ENCODE measurements around the gene WNT4.

WNT4 gene

DNA sequence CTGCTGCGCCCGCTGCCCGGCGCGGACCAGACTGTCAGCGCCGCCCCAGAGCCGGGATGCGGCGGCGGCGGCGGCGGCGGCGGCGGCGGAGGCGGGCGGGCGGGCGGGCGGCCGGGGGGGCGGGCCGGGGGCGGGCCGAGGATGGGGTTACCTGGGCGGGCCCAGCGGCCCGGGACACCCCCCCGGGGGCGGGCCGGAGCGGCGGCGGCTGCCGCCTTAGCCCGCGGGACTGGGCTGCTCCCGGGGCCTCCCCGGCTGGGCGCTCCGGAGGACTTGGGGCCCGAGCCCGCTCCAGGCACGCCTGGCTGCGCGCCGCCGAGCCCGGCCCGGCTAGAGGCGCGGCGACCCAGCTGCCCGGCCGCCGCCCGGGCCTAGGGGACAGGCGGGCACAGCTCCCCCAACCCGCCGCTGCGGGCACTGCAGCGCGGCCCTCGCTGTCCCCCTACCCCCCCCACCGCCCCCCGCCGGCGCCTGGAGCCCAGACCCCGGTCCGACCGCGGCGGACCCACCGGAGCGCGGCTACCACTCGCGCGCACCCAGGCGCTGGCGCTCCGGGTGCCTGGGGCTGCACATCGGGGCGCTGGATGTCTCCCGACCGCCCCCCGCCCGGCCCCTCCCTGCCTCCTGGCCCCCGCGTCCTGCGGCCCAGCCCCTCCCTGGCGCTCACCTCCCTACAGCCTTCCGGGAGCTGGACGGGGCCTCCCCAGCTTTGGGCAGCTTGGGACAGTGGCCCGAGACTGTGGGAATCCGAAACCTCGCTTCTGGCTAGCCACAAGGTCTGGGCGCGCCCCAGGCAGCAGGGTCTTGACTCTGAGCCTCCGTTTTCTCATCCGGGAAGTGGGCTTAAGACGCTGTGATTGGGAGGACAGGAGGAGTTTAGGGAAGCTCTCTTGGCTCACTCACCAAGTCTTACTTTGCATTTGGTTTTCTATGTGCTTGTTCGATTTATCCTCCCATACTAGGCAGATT, at the start of gene WNT4:
Gene WNT4, minus strand, starts transcription at position 33 of the 969 bp plus-strand sequence. CDS start 175 bp downstream, outside the sequence.
- DNase-seq: peak; percentile 56
- H3K4me1 Mint-ChIP-seq (ENCODE audit: low read depth): peaks cover 5% of the 10 kb centered on the region
- peaks cover 69% of the 10 kb centered on the region for H3K27me3 Mint-ChIP-seq
- H3K36me3 Mint-ChIP-seq (ENCODE audit: low read depth): no peaks in the 10 kb centered on the region
- H3K4me3 Mint-ChIP-seq: peak within 1 kb of the TSS; percentile 69
- no peaks in the 10 kb centered on the region for H3K9me3 Mint-ChIP-seq
- H3K27ac Mint-ChIP-seq: no peak within 1 kb of the TSS

DNA sequence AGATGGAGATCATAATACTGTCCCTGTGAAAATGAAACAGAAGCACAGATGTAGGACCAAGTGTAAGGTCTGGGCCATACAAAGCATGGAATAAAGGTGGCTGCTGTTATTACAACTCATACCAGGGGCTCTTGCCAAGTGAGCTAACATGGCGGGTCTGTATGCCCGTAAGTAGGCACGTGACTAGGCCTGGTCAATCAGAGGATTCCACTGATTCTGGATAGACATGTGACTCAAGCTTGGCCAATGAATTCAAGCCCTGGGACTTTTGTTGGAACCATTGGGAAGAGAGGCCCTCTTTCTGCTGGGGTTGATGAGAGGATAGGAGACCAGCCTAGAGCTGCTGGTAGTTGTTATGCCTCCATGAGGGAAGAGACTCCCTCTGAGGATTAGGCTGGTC, 47.8 kb upstream of the WNT4 start:
- DNase-seq: no peak
- H3K27me3 Mint-ChIP-seq: peaks cover 13% of the 10 kb centered on the region
- no peak overlapping the region for H3K27ac Mint-ChIP-seq
- H3K9me3 Mint-ChIP-seq: no peaks in the 10 kb centered on the region
- H3K36me3 Mint-ChIP-seq (ENCODE audit: low read depth): no peaks in the 10 kb centered on the region
- no peaks in the 10 kb centered on the region for H3K4me1 Mint-ChIP-seq (ENCODE audit: low read depth)
- no peak overlapping the region for H3K4me3 Mint-ChIP-seq

DNA sequence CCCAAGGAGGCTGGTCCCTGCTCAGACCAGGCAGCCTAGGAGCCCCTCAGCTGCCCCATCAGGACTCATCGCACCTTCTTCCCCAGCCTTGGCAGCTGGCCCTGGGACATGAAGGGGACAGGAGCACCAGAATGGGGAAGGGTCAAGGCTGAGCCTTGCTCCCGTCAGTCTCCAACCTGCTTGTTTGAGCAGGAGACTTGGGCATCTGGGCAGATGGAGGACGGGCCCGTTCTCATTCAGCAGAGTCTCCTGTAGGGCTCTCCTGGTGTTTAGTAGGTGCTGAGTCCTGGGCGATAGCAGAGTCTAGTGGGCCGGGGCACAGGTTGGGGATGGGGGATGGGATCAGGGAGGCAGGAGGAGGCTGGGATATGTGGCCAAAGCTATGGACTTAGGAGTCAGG, 47.4 kb upstream of the WNT4 start:
- Mint-ChIP-seq H3K27ac (no peak overlapping the region), H3K27me3 (peaks cover 17% of the 10 kb centered on the region), H3K36me3 (ENCODE audit: low read depth) (no peaks in the 10 kb centered on the region), H3K4me3 (no peak overlapping the region), H3K4me1 (ENCODE audit: low read depth) (no peaks in the 10 kb centered on the region), H3K9me3 (no peaks in the 10 kb centered on the region)
- DNase-seq: no peak

DNA sequence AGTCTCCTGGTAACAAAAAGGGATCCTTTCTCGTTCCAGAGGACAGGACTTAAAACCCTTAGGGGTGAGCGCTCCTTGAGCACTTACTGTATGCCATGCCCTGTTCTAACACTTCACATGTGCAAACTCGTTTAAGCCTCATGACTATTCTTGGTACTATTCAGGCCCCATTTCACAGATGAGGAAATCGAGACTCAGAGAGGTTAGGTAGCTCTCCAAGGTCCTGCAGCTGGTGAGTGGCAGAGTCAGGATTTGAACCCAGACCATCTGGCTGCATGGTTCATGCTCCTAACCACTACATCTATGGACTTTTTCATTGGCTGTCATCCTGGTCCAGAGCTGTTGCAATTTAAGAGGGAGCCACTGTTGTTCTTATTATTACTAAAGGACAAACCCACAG, 46.7 kb upstream of the WNT4 start:
- Mint-ChIP-seq H3K4me3 (no peak overlapping the region), H3K9me3 (no peaks in the 10 kb centered on the region), H3K36me3 (ENCODE audit: low read depth) (no peaks in the 10 kb centered on the region), H3K27me3 (peaks cover 20% of the 10 kb centered on the region), H3K4me1 (ENCODE audit: low read depth) (no peaks in the 10 kb centered on the region), H3K27ac (no peak overlapping the region)
- DNase-seq: no peak

DNA sequence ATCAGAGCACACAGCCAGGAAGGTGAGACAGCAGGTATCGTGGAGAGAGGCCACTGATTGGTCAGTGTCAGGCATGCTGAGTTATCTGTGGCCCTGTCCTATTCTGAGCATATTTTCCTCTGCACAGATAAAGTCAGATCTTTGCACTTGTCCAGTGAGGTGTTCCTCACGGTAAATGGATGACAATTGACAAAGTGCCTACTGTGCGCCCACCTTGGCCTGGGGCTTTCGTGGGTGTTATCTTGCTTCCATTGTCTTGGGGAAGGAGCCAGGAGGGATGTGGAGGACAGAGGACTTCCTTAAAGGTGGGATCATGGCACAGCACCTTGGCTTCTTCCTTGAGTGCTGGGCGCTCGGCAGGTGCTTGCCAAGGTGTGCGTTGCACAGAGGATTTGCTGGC, 46.0 kb upstream of the WNT4 start:
- no peak overlapping the region for H3K4me3 Mint-ChIP-seq
- no peak for DNase-seq
- H3K36me3 Mint-ChIP-seq (ENCODE audit: low read depth): no peaks in the 10 kb centered on the region
- no peaks in the 10 kb centered on the region for H3K9me3 Mint-ChIP-seq
- H3K27me3 Mint-ChIP-seq: peaks cover 25% of the 10 kb centered on the region
- no peak overlapping the region for H3K27ac Mint-ChIP-seq
- H3K4me1 Mint-ChIP-seq (ENCODE audit: low read depth): no peaks in the 10 kb centered on the region

DNA sequence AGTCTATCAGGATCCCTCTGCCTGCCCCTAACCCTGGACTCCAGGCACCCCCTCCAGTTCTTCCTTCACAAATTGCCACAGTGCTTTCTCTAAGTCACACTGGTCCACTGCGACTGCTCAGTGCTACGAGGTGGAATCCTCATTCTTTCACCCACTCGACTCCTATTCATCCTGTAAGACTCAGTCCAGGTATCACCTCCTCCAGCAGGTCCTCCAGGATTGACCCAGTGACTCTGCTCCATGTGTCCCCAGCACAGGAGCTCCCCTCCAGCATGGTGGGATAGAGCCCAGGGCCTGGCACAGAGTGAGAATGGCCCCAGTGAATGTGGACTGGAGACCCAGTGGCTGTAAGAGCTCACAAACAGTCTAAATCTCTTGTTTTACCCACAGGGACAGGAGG, 45.5 kb upstream of the WNT4 start:
- Mint-ChIP-seq H3K4me3 (no peak overlapping the region), H3K27me3 (peaks cover 28% of the 10 kb centered on the region), H3K27ac (no peak overlapping the region), H3K4me1 (ENCODE audit: low read depth) (no peaks in the 10 kb centered on the region), H3K36me3 (ENCODE audit: low read depth) (no peaks in the 10 kb centered on the region), H3K9me3 (no peaks in the 10 kb centered on the region)
- no peak for DNase-seq

DNA sequence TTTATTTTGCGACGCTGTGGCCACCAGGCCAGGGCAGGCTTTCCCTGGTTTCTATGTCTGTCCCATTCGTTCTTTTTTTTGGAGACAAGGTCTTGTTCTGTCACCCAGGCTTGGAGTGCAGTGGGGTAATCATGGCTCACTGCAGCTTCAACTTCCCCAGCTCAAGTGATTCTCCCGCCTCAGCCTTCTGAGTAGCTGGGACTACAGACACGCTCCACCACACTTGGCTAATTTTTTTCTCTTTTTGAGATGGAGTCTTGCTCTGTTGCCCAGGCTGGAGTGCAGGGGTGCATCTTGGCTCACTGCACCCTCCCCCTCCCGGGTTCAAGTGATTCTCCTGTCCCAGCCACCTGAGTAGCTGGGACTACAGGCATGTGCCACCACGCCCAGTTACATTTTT, 43.4 kb upstream of the WNT4 start:
- Mint-ChIP-seq H3K4me3 (no peak overlapping the region), H3K27ac (no peak overlapping the region), H3K36me3 (ENCODE audit: low read depth) (no peaks in the 10 kb centered on the region), H3K9me3 (no peaks in the 10 kb centered on the region), H3K27me3 (peaks cover 41% of the 10 kb centered on the region), H3K4me1 (ENCODE audit: low read depth) (no peaks in the 10 kb centered on the region)
- DNase-seq: no peak

DNA sequence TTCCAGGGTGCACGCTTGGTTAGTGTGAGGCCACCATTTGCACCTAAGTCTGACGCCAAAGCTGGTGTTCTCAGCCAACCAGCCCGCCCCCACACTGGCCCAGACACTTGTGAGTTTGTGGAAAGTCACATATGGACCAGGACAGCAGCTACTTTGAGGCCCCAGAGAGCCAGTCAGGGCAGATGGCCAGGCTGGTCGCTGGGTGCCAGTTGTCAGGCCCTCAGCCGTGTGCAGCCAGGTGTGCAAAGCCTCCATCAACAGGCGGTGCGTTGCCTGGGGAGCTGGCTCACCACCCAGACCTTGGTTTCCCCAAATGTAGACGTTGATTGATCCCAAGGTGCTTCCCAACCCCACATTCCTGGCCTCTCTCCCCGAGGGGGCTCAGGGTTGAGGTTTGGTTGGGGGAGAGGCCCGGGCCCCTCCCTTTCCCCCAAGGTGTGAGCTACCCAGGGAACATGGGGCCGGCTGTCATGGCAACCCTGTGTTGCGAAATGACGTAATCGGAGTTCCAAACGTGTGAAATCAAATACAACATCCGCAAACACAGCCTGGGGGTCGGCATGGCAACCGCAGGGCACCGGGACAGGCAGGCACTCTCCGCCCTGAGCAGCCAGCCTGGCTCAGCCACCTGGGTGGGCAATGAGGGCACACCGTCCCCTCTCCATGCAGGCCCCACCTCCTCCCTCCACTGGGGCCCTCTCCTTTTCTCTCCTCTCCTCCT, 42.2 kb upstream of the WNT4 start:
- Mint-ChIP-seq H3K4me3 (no peak overlapping the region), H3K27ac (no peak overlapping the region), H3K36me3 (ENCODE audit: low read depth) (no peaks in the 10 kb centered on the region), H3K4me1 (ENCODE audit: low read depth) (no peaks in the 10 kb centered on the region), H3K27me3 (peaks cover 39% of the 10 kb centered on the region), H3K9me3 (no peaks in the 10 kb centered on the region)
- no peak for DNase-seq

DNA sequence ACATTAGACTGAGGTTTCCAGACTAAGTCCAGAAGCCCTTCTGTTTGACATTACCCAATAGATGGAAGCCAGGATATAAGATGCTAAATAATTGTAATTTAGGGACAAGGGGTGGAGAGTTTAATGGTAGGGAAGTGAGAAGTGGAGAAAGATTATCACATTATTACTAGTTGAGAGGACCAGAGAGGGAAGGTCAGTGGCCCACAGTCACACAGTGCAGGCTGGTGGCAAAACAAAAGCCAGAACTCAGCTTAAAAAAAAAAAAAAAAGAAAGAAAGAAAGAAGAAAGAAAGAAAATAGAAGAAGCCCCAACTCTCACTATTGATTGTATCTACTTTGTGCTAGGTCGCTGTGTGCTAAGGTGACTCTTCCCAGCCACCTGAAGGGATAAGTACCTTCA, 41.6 kb upstream of the WNT4 start:
- no peaks in the 10 kb centered on the region for H3K36me3 Mint-ChIP-seq (ENCODE audit: low read depth)
- no peak for DNase-seq
- H3K27ac Mint-ChIP-seq: no peak overlapping the region
- H3K9me3 Mint-ChIP-seq: no peaks in the 10 kb centered on the region
- no peak overlapping the region for H3K4me3 Mint-ChIP-seq
- H3K4me1 Mint-ChIP-seq (ENCODE audit: low read depth): no peaks in the 10 kb centered on the region
- H3K27me3 Mint-ChIP-seq: peaks cover 39% of the 10 kb centered on the region

DNA sequence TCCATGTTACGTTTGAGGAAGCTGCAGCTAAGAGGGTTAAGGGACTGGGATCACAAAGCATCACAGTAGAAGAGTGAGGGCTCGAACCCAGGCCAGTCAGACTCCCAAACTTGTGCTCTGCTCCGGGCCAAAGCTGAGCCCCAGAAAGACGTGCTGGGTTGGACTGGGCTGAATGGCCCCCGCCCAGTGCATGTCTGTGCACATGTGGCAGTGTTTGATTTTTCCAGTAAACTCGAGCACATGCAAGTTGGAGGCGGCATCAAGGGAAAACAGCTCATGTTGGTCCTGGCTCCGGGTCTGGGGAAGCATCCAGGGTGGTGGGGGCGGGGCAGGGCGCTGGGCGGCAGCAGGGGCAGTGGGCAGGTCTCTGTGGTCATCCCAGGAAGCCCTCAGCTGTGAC, 39.8 kb upstream of the WNT4 start:
- H3K27me3 Mint-ChIP-seq: peaks cover 33% of the 10 kb centered on the region
- no peaks in the 10 kb centered on the region for H3K9me3 Mint-ChIP-seq
- no peak for DNase-seq
- no peaks in the 10 kb centered on the region for H3K36me3 Mint-ChIP-seq (ENCODE audit: low read depth)
- peaks cover under 1% of the 10 kb centered on the region for H3K4me1 Mint-ChIP-seq (ENCODE audit: low read depth)
- H3K27ac Mint-ChIP-seq: no peak overlapping the region
- no peak overlapping the region for H3K4me3 Mint-ChIP-seq

DNA sequence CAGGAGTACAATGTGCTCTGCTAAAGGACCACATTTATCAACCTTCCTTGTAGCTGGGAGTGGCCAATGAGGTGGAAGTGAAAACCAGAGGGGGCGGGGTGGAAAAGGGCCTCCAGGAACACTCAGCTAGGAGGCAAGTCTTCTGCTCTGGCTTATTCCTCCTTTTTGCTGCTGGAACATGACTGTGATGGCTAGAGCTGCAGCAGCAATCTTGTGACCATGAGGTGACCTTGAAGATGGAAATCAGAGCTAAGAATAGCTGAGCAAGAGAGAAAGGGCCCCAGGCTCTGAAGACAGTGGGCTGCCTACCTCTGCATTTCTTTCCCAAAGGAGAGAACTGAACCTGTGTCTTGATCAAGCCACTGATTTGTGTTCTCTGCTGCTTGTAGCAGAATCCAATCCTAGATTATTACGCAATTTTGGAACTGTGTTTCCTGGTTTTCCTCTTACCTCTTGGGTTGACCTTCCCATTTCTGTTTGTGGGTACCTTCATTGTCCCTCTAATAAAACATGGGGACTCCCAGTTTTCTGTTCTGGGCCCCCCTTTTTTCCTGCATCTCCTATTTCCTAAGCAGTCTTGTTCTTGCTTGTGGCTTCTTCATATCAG, 36.4 kb upstream of the WNT4 start:
- H3K4me1 Mint-ChIP-seq (ENCODE audit: low read depth): peaks cover 20% of the 10 kb centered on the region
- no peaks in the 10 kb centered on the region for H3K36me3 Mint-ChIP-seq (ENCODE audit: low read depth)
- H3K27me3 Mint-ChIP-seq: peaks cover 18% of the 10 kb centered on the region
- no peak overlapping the region for H3K27ac Mint-ChIP-seq
- no peak for DNase-seq
- H3K9me3 Mint-ChIP-seq: no peaks in the 10 kb centered on the region
- no peak overlapping the region for H3K4me3 Mint-ChIP-seq

DNA sequence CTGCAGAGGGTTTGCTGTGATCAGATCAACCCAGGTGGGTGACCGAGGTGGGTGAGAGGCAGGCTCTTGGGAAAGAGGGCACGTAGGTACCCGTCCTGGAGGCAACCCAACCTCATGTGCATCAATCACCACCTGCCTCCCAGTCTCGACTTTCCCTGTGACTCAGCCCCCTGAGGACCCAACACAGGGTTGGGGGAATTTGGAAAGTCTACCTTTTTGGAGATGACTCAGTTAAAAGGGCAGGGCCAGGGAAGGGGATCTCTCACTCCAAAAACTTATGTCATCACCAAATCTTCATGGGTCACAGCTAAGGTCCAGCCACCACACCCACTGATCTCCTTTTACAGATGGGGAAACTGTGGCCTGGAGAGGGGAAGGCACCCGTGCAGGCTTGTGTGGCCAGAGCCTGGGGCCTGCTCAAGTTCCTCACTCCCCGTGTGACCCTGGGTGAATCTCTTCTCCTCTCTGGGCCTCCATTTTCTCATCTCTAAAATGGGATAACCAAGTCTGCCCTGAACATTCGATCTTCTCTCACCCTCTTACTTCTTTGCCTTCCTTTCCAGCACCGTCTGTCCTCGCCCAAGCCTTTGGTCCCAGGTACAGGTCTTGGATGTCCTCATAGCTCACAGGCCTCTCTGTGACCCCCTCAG, 34.6 kb upstream of the WNT4 start:
- peaks cover 10% of the 10 kb centered on the region for H3K27me3 Mint-ChIP-seq
- H3K36me3 Mint-ChIP-seq (ENCODE audit: low read depth): no peaks in the 10 kb centered on the region
- no peak for DNase-seq
- no peak overlapping the region for H3K4me3 Mint-ChIP-seq
- H3K27ac Mint-ChIP-seq: no peak overlapping the region
- peaks cover 20% of the 10 kb centered on the region for H3K4me1 Mint-ChIP-seq (ENCODE audit: low read depth)
- H3K9me3 Mint-ChIP-seq: no peaks in the 10 kb centered on the region

DNA sequence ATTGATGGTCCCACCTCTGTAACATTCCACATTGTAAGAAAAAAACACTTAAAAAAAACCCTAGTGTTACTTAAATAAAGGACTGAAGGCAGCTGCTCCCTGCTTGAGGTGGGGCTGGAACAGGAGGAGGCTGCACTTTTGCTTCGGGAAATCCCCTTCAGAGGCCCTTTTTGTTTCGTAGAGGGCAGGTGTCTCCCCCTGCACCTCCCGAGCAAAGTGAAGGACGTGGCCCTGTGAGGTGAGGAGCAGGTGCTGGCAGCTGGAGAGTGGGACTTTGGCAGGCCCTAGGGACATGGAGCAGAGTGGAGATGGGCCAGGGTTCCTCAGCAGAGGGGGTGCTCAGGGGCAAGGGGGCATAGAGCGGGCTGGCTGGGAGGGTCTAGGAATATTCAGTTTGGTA, 33.4 kb upstream of the WNT4 start:
- Mint-ChIP-seq H3K4me1 (ENCODE audit: low read depth) (peaks cover 20% of the 10 kb centered on the region), H3K27me3 (no peaks in the 10 kb centered on the region), H3K4me3 (no peak overlapping the region), H3K27ac (no peak overlapping the region), H3K9me3 (no peaks in the 10 kb centered on the region), H3K36me3 (ENCODE audit: low read depth) (no peaks in the 10 kb centered on the region)
- peak; percentile 34 for DNase-seq

DNA sequence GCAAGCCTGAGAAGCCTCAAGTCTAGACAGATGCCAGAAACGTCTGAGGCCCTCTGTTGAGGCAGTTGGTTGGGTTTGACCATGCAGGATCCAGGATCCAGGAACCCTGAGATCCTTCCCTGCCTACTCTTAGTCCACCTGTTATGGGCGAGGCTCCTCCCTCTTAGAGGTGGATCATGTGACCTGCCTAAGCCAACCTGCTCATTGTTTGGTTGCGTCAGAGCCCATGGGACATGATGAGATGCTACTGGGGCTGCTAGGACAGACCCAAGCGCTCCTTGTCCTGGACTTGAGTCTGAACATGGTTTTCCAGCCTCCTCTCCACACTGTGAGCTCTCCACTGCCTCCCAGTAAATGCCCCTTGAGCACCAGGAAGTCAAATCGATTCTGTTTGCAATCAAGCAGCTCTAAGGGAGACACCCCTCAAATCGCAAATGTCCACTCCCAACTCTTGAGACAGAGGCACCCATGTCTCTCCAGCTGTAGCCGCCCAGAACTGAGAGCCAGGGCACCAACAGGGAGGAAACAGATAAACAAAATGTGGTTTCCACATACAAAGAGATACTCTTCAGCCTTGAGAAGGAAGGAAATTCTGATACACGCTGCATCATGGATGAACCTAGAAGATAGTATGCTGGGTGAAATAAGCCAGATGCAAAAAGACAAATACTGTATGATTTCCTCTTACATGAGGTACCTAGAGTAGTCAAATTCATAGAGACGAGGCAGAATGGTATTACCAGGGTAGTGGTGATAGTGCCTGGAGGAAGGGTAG, 31.7 kb upstream of the WNT4 start:
- Mint-ChIP-seq H3K4me3 (no peak overlapping the region), H3K27me3 (no peaks in the 10 kb centered on the region), H3K4me1 (ENCODE audit: low read depth) (peaks cover 20% of the 10 kb centered on the region), H3K27ac (no peak overlapping the region), H3K9me3 (no peaks in the 10 kb centered on the region), H3K36me3 (ENCODE audit: low read depth) (no peaks in the 10 kb centered on the region)
- DNase-seq: no peak

Data from activated T-cell treated with anti-CD3 and anti-CD28 coated beads, Interleukin-2, amount 50 U/mL, for 24 hours (primary cell).